Keratinocyte (primary cell): ENCODE data around the gene FBLN5.

Experiments
- CTCF ChIP-seq, 3 experiments: IDR thresholded peaks in 1 of 3; conservative IDR thresholded peaks in 1 of 3; optimal IDR thresholded peaks in 1 of 3; 2 replicates in 2 of 3; 3 replicates in 1 of 3; pipeline versions ENCODE3 to v1.5.1; 2011; ENCODE audit warnings: low read length in 3 of 3, mild to moderate bottlenecking in 3 of 3, moderate library complexity in 2 of 3, control low read depth in 1 of 3, inconsistent platforms in 1 of 3; ENCODE audit not compliant: insufficient read depth in 2 of 3; ENCODE audit errors: extremely low read depth in 1 of 3
- EZH2 ChIP-seq: IDR thresholded peaks from one replicate; pipeline ENCODE4 v1.6.1; 2012; ENCODE audit warnings: inconsistent platforms, mild to moderate bottlenecking, low read length, moderate library complexity

DNA sequence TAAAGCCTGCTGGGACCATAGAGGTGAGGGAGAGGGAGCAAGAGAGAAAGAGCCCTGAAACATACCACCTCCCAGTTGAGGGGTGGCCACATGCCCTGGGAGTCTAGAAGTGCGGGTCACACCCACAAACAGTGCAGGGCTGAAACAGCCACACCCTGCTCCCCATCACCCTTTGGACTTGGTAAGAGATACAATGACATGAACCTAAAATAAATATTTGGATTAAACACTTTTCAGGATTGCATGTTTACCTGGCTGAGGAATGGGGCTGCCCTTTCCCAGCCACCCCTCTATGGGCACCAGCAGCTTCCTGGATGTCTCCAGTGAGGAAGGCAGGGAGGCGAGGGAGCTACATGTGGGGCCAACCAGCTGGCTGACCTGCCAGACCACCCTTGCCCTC is 41.1 kb downstream of the FBLN5 start:
- TF ChIP-seq CTCF (optimal IDR thresholded peaks at IDR 0.05 in 1 of 3, IDR thresholded peaks at IDR 0.05 in 1 of 3, conservative IDR thresholded peaks at IDR 0.05 in 1 of 3; ENCODE audit: extremely low read depth in 1 of 3, insufficient read depth in 2 of 3, low read length in 3 of 3) (no peak), EZH2 (no peak)
